DND-41 (cell line): Measurements from ENCODE around the gene LCN12.

Source experiments
- ATAC-seq: fragments of 200-7000 bp; cut with Tn5 transposase; 3 replicates; pipeline ENCODE4 v1.9.1; 2021; ENCODE audit warnings: low read depth; ENCODE audit not compliant: insufficient read depth
- DNase-seq: peaks from one replicate; pipeline ENCODE4 v3.0.0-alpha.2; 2020
- H2AFZ ChIP-seq: 2 replicates; pipeline ENCODE4 v1.6.0; 2012; ENCODE audit warnings: low read depth, low read length
- H3K27ac ChIP-seq: 2 replicates; pipeline ENCODE4 v1.5.1; 2012; ENCODE audit warnings: low read length, inconsistent platforms
- H3K27me3 ChIP-seq: fragments of 200-600 bp; sonication (generic); 2 replicates; pipeline ENCODE4 v1.6.0; 2012; ENCODE audit warnings: low read length, mild to moderate bottlenecking, inconsistent platforms; ENCODE audit not compliant: insufficient read depth, poor library complexity
- H3K36me3 ChIP-seq: 2 replicates; pipeline ENCODE4 v1.5.1; 2012; ENCODE audit warnings: low read length, inconsistent platforms; ENCODE audit not compliant: insufficient read depth
- H3K4me1 ChIP-seq: 2 replicates; pipeline ENCODE4 v1.5.1; 2012; ENCODE audit warnings: mild to moderate bottlenecking, low read length; ENCODE audit not compliant: insufficient read depth
- H3K4me2 ChIP-seq: 2 replicates; pipeline ENCODE4 v1.6.0; 2012; ENCODE audit warnings: mild to moderate bottlenecking, moderate library complexity, low read length, inconsistent platforms; ENCODE audit not compliant: insufficient read depth
- H3K4me3 ChIP-seq, 2 experiments: fragments of 200-600 bp in 1 of 2; shearing (Covaris generic) in 1 of 2; 2 replicates each; pipeline ENCODE4 v1.5.1; 2012 to 2016; ENCODE audit warnings: inconsistent platforms in 2 of 2, low read length in 2 of 2, mild to moderate bottlenecking in 2 of 2, low read depth in 1 of 2, moderate library complexity in 1 of 2
- H3K79me2 ChIP-seq: 2 replicates; pipeline ENCODE4 v1.6.0; 2012; ENCODE audit warnings: low read length, inconsistent platforms; ENCODE audit not compliant: insufficient read depth
- H3K9ac ChIP-seq: 2 replicates; pipeline ENCODE4 v1.6.0; 2012; ENCODE audit warnings: low read depth, mild to moderate bottlenecking, inconsistent platforms, low read length, moderate library complexity
- H3K9me3 ChIP-seq: 2 replicates; pipeline ENCODE4 v1.5.1; 2012; ENCODE audit warnings: low read length, moderate library complexity, mild to moderate bottlenecking, inconsistent platforms; ENCODE audit not compliant: insufficient read depth, severe bottlenecking
- H4K20me1 ChIP-seq: 2 replicates; pipeline ENCODE4 v1.6.0; 2012; ENCODE audit warnings: low read length; ENCODE audit not compliant: insufficient read depth
- CTCF ChIP-seq: IDR thresholded peaks from 2 replicates; pipeline ENCODE4 v1.5.1; 2012; ENCODE audit warnings: borderline replicate concordance, low read length, moderate library complexity, mild to moderate bottlenecking; ENCODE audit not compliant: poor library complexity, severe bottlenecking; ENCODE audit errors: extremely low read depth
- EZH2 ChIP-seq: IDR thresholded peaks from 3 replicates; pipeline ENCODE4 v1.6.1; 2012; ENCODE audit warnings: borderline replicate concordance, low read depth, mild to moderate bottlenecking, moderate library complexity, low read length, inconsistent platforms; ENCODE audit not compliant: severe bottlenecking

Gene LCN12

GRCh38 chr9:136969150-136969549, 17.1 kb downstream of the LCN12 start:
- no peak overlapping the region for H3K4me3 ChIP-seq
- H3K4me2 ChIP-seq, result no peak overlapping the region
- H2AFZ ChIP-seq, result no peak overlapping the region
- H3K9me3 ChIP-seq, result no peaks in the 10 kb centered on the region
- ATAC-seq (no peak), DNase-seq (no peak)
- TF ChIP-seq CTCF, result no peak
- TF ChIP-seq EZH2, result no peak
- peaks cover 8% of the 10 kb centered on the region for H3K27me3 ChIP-seq
- no peaks in the 10 kb centered on the region for H3K79me2 ChIP-seq
- H4K20me1 ChIP-seq, result no peaks in the 10 kb centered on the region
- H3K9ac ChIP-seq, result no peak overlapping the region
- peaks cover 9% of the 10 kb centered on the region for H3K4me1 ChIP-seq
- no peak overlapping the region for H3K27ac ChIP-seq
- H3K36me3 ChIP-seq, result no peaks in the 10 kb centered on the region

GRCh38 chr9:136969774-136970173, 17.7 kb downstream of the LCN12 start:
- H3K9ac ChIP-seq, result no peak overlapping the region

GRCh38 chr9:136970361-136970760, 18.3 kb downstream of the LCN12 start:
- Histone ChIP-seq H3K36me3 (no peaks in the 10 kb centered on the region), H3K4me2 (no peak overlapping the region), H3K27me3 (peaks cover 8% of the 10 kb centered on the region), H3K79me2 (no peaks in the 10 kb centered on the region), H3K27ac (no peak overlapping the region), H3K4me1 (peaks cover 9% of the 10 kb centered on the region), H4K20me1 (no peaks in the 10 kb centered on the region), H3K9me3 (no peaks in the 10 kb centered on the region), H3K9ac (no peak overlapping the region), H3K4me3 (no peak overlapping the region), H2AFZ (no peak overlapping the region)
- ATAC-seq (no peak), DNase-seq (no peak)
- TF ChIP-seq CTCF (no peak), EZH2 (no peak)

More at GRCh38 chr9:136969774-136970173, 17.7 kb downstream of the LCN12 start:
- Histone ChIP-seq H3K27me3 (peaks cover 8% of the 10 kb centered on the region), H3K36me3 (no peaks in the 10 kb centered on the region), H3K9me3 (no peaks in the 10 kb centered on the region), H3K4me2 (no peak overlapping the region), H3K79me2 (no peaks in the 10 kb centered on the region), H3K4me3 (no peak overlapping the region), H2AFZ (no peak overlapping the region), H3K27ac (no peak overlapping the region), H3K4me1 (peaks cover 9% of the 10 kb centered on the region), H4K20me1 (no peaks in the 10 kb centered on the region)
- TF ChIP-seq CTCF, result no peak
- TF ChIP-seq EZH2, result no peak
- ATAC-seq (no peak), DNase-seq (no peak)

GRCh38 chr9:136971746-136972145, 19.7 kb downstream of the LCN12 start:
- H3K4me3 ChIP-seq, result no peak overlapping the region
- H2AFZ ChIP-seq, result no peak overlapping the region
- H3K9me3 ChIP-seq, result no peaks in the 10 kb centered on the region
- TF ChIP-seq EZH2 (no peak), CTCF (no peak)
- DNase-seq, result no peak
- no peaks in the 10 kb centered on the region for H3K79me2 ChIP-seq
- no peak overlapping the region for H3K4me2 ChIP-seq
- H3K27ac ChIP-seq, result no peak overlapping the region
- H3K9ac ChIP-seq, result no peak overlapping the region
- H3K4me1 ChIP-seq, result no peaks in the 10 kb centered on the region
- H3K36me3 ChIP-seq, result no peaks in the 10 kb centered on the region
- H4K20me1 ChIP-seq, result no peaks in the 10 kb centered on the region
- no peak for ATAC-seq
- H3K27me3 ChIP-seq, result no peaks in the 10 kb centered on the region
